ENCODE results near the gene SAMD13. TPM values are rescaled to one million over a fixed set of nuclear protein-coding genes. Genes with fewer than 3 reads are reported as not detected.
A peak's percentile ranks its signal among the peaks of the same experiment; 100 is the strongest.

SAMD13 gene
- total RNA-seq, 8 experiments from 2014 or later: 2.4 to 18.2 (median 4.2) TPM

GRCh38 chr1:84352298-84353106 lies 51.0 kb downstream of the SAMD13 start:
- 0 to 88% (median 69%) methylated on average over 2 to 3 of the region's 3 CpGs; no CpG with 5 or more reads in 4 of the 10 experiments for WGBS, 10 experiments
- ATAC-seq (replicated peaks in 6 of 8): peak in 2 of 8 experiments; percentile 2 to 4
- no peak overlapping the region for H3K27ac ChIP-seq
- in situ Hi-C loops (cut with MboI; ENCODE audit: low pct_unique_long_range_greater_than_20kb in 2 of 9, low sequenced_read_pairs in 9 of 9, unreplicated experiment in 9 of 9): no loop called here
- H3K4me1 ChIP-seq (replicated peaks in 1 of 2): peaks cover 0 to 13% of the 10 kb centered on the region in 2 donors
- no peak overlapping the region for H3K4me3 ChIP-seq

GRCh38 chr1:84353695-84354094 lies 52.2 kb downstream of the SAMD13 start:
- in situ Hi-C loops (cut with MboI; ENCODE audit: low pct_unique_long_range_greater_than_20kb in 2 of 9, low sequenced_read_pairs in 9 of 9, unreplicated experiment in 9 of 9): no loop called here
- Histone ChIP-seq H3K27ac (no peak overlapping the region), H3K4me1 (replicated peaks in 1 of 2) (peaks cover 0 to 13% of the 10 kb centered on the region in 2 donors), H3K4me3 (no peak overlapping the region)
- peak in 7 of 8 experiments; percentile 23 to 93 (median 70) for ATAC-seq (replicated peaks in 6 of 8)
- 13 to 96% (median 69%) methylated on average over 3 of the region's 3 CpGs; no CpG with 5 or more reads in 7 of the 10 experiments for WGBS, 10 experiments

GRCh38 chr1:84355556-84355955 lies 54.0 kb downstream of the SAMD13 start:
- H3K27ac ChIP-seq: no peak overlapping the region
- 82 to 100% (median 97%) methylated on average over 1 to 3 of the region's 3 CpGs; no CpG with 5 or more reads in 1 of the 10 experiments for WGBS, 10 experiments
- peaks cover 0 to 13% of the 10 kb centered on the region in 2 donors for H3K4me1 ChIP-seq (replicated peaks in 1 of 2)
- no peak overlapping the region for H3K4me3 ChIP-seq
- no peak for ATAC-seq (replicated peaks in 6 of 8)
- in situ Hi-C loops (cut with MboI; ENCODE audit: low pct_unique_long_range_greater_than_20kb in 2 of 9, low sequenced_read_pairs in 9 of 9, unreplicated experiment in 9 of 9): no loop called here

GRCh38 chr1:84356881-84357280 lies 55.4 kb downstream of the SAMD13 start:
- WGBS, 10 experiments: 25 to 100% (median 71%) methylated on average over 1 of the region's 1 CpG; no CpG with 5 or more reads in 3 of the 10 experiments
- no peak overlapping the region for H3K4me3 ChIP-seq
- no peak for ATAC-seq (replicated peaks in 6 of 8)
- H3K4me1 ChIP-seq (replicated peaks in 1 of 2): peaks cover 0 to 13% of the 10 kb centered on the region in 2 donors
- H3K27ac ChIP-seq: no peak overlapping the region
- in situ Hi-C loops (cut with MboI; ENCODE audit: low pct_unique_long_range_greater_than_20kb in 2 of 9, low sequenced_read_pairs in 9 of 9, unreplicated experiment in 9 of 9): no loop called here

- 71 to 96% (median 87%) methylated on average over 1 to 4 of the region's 4 CpGs; no CpG with 5 or more reads in 2 of the 10 experiments for WGBS, 10 experiments
- no peak overlapping the region for H3K4me3 ChIP-seq
- no peak for ATAC-seq (replicated peaks in 6 of 8)
- in situ Hi-C loops (cut with MboI; ENCODE audit: low pct_unique_long_range_greater_than_20kb in 2 of 9, low sequenced_read_pairs in 9 of 9, unreplicated experiment in 9 of 9): no loop called here
- H3K27ac ChIP-seq: no peak overlapping the region
- H3K4me1 ChIP-seq (replicated peaks in 1 of 2): peaks cover under 1 to 9% of the 10 kb centered on the region in 2 donors
Observed at GRCh38 chr1:84358695-84359094, 57.2 kb downstream of the SAMD13 start.

- Histone ChIP-seq H3K4me3 (no peak overlapping the region), H3K4me1 (replicated peaks in 1 of 2) (peaks cover 4 to 6% of the 10 kb centered on the region in 2 donors), H3K27ac (no peak overlapping the region)
- WGBS, 10 experiments: 10 to 100% (median 75%) methylated on average over 1 of the region's 1 CpG; no CpG with 5 or more reads in 3 of the 10 experiments
- in situ Hi-C loops (cut with MboI; ENCODE audit: low pct_unique_long_range_greater_than_20kb in 2 of 9, low sequenced_read_pairs in 9 of 9, unreplicated experiment in 9 of 9): no loop called here
- ATAC-seq (replicated peaks in 6 of 8): no peak
Observed at GRCh38 chr1:84360316-84360715, 58.8 kb downstream of the SAMD13 start.

- no peak for ATAC-seq (replicated peaks in 6 of 8)
- in situ Hi-C loops (cut with MboI; ENCODE audit: low pct_unique_long_range_greater_than_20kb in 2 of 9, low sequenced_read_pairs in 9 of 9, unreplicated experiment in 9 of 9): no loop called here
- WGBS, 10 experiments: 59 to 100% (median 92%) methylated on average over 1 to 3 of the region's 3 CpGs; no CpG with 5 or more reads in 3 of the 10 experiments
- H3K4me1 ChIP-seq (replicated peaks in 1 of 2): peaks cover 17 to 18% of the 10 kb centered on the region in 2 donors
- H3K4me3 ChIP-seq: no peak overlapping the region
- no peak overlapping the region for H3K27ac ChIP-seq
Observed at GRCh38 chr1:84361796-84362195, 60.3 kb downstream of the SAMD13 start.

GRCh38 chr1:84363019-84363418 lies 61.5 kb downstream of the SAMD13 start:
- Histone ChIP-seq H3K4me1 (replicated peaks in 1 of 2) (peaks cover 17 to 19% of the 10 kb centered on the region in 2 donors), H3K4me3 (no peak overlapping the region), H3K27ac (no peak overlapping the region)
- 39 to 94% (median 73%) methylated on average over 2 to 5 of the region's 5 CpGs for WGBS, 10 experiments
- in situ Hi-C loops (cut with MboI; ENCODE audit: low pct_unique_long_range_greater_than_20kb in 2 of 9, low sequenced_read_pairs in 9 of 9, unreplicated experiment in 9 of 9): no loop called here
- ATAC-seq (replicated peaks in 6 of 8): peak in 1 of 8 experiments; percentile 9

GRCh38 chr1:84363622-84364021 lies 62.1 kb downstream of the SAMD13 start:
- Histone ChIP-seq H3K4me3 (no peak overlapping the region), H3K27ac (no peak overlapping the region), H3K4me1 (replicated peaks in 1 of 2) (peaks cover 17 to 19% of the 10 kb centered on the region in 2 donors)
- 15 to 93% (median 77%) methylated on average over 2 to 5 of the region's 5 CpGs; no CpG with 5 or more reads in 1 of the 10 experiments for WGBS, 10 experiments
- no peak for ATAC-seq (replicated peaks in 6 of 8)
- in situ Hi-C loops (cut with MboI; ENCODE audit: low pct_unique_long_range_greater_than_20kb in 2 of 9, low sequenced_read_pairs in 9 of 9, unreplicated experiment in 9 of 9): no loop called here

GRCh38 chr1:84365225-84366221 lies 64.0 kb downstream of the SAMD13 start:
- in situ Hi-C loops (cut with MboI; ENCODE audit: low pct_unique_long_range_greater_than_20kb in 2 of 9, low sequenced_read_pairs in 9 of 9, unreplicated experiment in 9 of 9): no loop called here
- 0 to 100% (median 45%) methylated on average over 1 to 3 of the region's 3 CpGs; no CpG with 5 or more reads in 2 of the 10 experiments for WGBS, 10 experiments
- ATAC-seq (replicated peaks in 6 of 8): peak; percentile 96 to 98 (median 97)
- no peak overlapping the region for H3K4me3 ChIP-seq
- H3K27ac ChIP-seq: peak overlapping the region; percentile 18 to 42
- peaks cover 17 to 19% of the 10 kb centered on the region in 2 donors for H3K4me1 ChIP-seq (replicated peaks in 1 of 2)

- no peak for ATAC-seq (replicated peaks in 6 of 8)
- Histone ChIP-seq H3K27ac (no peak overlapping the region), H3K4me1 (replicated peaks in 1 of 2) (peaks cover 17 to 19% of the 10 kb centered on the region in 2 donors), H3K4me3 (no peak overlapping the region)
- 33 to 100% (median 88%) methylated on average over 1 to 2 of the region's 2 CpGs; no CpG with 5 or more reads in 2 of the 10 experiments for WGBS, 10 experiments
- in situ Hi-C loops (cut with MboI; ENCODE audit: low pct_unique_long_range_greater_than_20kb in 2 of 9, low sequenced_read_pairs in 9 of 9, unreplicated experiment in 9 of 9): no loop called here
Observed at GRCh38 chr1:84366786-84367185, 65.3 kb downstream of the SAMD13 start.

- H3K27ac ChIP-seq: no peak overlapping the region
- peaks cover 17 to 19% of the 10 kb centered on the region in 2 donors for H3K4me1 ChIP-seq (replicated peaks in 1 of 2)
- ATAC-seq (replicated peaks in 6 of 8): no peak
- WGBS, 10 experiments: 0 to 86% (median 70%) methylated on average over 1 of the region's 1 CpG; no CpG with 5 or more reads in 3 of the 10 experiments
- in situ Hi-C loops (cut with MboI; ENCODE audit: low pct_unique_long_range_greater_than_20kb in 2 of 9, low sequenced_read_pairs in 9 of 9, unreplicated experiment in 9 of 9): no loop called here
- H3K4me3 ChIP-seq: no peak overlapping the region
Observed at GRCh38 chr1:84367219-84367618, 65.7 kb downstream of the SAMD13 start.
